ENCODE data around the gene TTC28. TPM values are rescaled to one million over a fixed set of nuclear protein-coding genes. Genes with fewer than 3 reads are reported as not detected.
"Not testable (repeated sequence)": the region's sequence is repeated elsewhere in the genome, so short reads cannot be mapped to it uniquely, and the experiment has no call there.

The TTC28 gene
- total RNA-seq, 2 donors from 2014 or later, result 0.40 to 1.9 TPM

- Mint-ChIP-seq H3K36me3 (ENCODE audit: low read depth) (peaks cover 4% of the 10 kb centered on the region), H3K27ac (no peak overlapping the region), H3K4me1 (no peaks in the 10 kb centered on the region), H3K4me3 (no peak overlapping the region), H3K27me3 (peaks cover 27% of the 10 kb centered on the region)
- H3K9me3 ChIP-seq (ENCODE audit: control insufficient read depth, low read length, poor library complexity, severe bottlenecking), result no peaks in the 10 kb centered on the region
- no peak for ATAC-seq
- no peak for DNase-seq
Measured at GRCh38 chr22:28557184-28557583, 122.5 kb downstream of the TTC28 start.

DNA sequence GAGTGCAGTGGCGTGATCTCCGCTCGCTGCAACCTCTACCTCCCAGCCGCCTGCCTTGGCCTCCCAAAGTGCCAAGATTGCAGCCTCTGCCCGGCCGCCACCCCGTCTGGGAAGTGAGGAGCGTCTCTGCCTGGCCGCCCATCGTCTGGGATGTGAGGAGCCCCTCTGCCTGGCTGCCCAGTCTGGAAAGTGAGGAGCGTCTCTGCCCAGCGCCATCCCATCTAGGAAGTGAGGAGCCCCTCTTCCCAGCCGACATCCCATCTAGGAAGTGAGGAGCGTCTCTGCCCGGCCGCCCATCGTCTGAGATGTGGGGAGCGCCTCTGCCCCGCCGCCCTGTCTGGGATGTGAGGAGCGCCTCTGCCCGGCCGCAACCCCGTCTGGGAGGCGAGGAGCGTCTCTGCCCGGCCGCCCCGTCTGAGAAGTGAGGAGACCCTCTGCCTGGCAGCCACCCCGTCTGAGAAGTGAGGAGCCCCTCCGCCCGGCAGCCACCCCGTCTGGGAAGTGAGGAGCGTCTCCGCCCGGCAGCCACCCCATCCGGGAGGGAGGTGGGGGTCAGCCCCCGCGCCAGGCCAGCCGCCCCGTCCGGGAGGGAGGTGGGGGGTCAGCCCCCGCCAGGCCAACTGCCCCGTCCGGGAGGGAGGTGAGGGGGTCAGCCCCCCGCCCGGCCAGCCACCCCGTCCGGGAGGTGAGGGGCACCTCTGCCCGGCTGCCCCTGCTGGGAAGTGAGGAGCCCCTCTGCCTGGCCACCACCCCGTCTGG is 126.4 kb downstream of the TTC28 start:
- not testable (repeated sequence) for ATAC-seq; H3K4me3 Mint-ChIP-seq; H3K36me3 Mint-ChIP-seq (ENCODE audit: low read depth); H3K27ac Mint-ChIP-seq; DNase-seq; H3K9me3 ChIP-seq (ENCODE audit: control insufficient read depth, low read length, poor library complexity, severe bottlenecking); H3K4me1 Mint-ChIP-seq
- peaks cover 29% of the 10 kb centered on the region for H3K27me3 Mint-ChIP-seq

- Mint-ChIP-seq H3K4me1 (no peaks in the 10 kb centered on the region), H3K27me3 (peaks cover 30% of the 10 kb centered on the region), H3K36me3 (ENCODE audit: low read depth) (no peaks in the 10 kb centered on the region), H3K27ac (no peak overlapping the region), H3K4me3 (no peak overlapping the region)
- DNase-seq (no peak), ATAC-seq (no peak)
- no peaks in the 10 kb centered on the region for H3K9me3 ChIP-seq (ENCODE audit: control insufficient read depth, low read length, poor library complexity, severe bottlenecking)
Measured at GRCh38 chr22:28548406-28548805, 131.2 kb downstream of the TTC28 start.

DNA sequence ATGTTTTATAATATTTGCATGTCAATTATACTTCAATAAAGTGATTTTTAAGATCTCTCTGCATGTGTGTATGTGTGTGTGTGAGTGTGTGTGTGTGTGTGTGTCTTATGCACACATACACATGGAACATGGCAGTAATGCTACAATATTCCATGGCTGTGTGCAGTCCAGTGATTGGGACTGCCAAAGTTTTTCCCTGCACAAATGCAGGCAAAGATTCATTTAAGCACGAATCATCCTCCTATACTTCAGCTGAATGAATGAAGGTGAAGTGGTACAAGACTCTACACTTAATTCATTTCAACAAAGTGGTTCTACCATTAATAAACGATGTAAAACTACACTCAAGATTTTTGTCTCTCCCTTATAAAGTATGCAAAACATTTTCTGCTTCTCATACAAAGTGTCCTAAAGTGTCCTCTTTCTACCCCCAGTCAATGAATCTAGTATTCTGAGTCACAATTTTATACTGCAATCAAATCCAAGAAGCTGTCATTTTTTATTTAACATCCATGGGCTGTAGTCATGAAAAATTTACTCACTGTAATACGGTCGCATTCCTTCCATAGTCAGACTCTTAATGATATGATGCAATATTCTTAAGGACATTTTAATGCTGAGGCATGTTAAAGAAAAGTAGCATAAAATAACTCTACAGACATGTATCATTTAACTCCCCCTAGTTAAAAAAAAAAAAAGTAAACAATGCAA is 132.4 kb downstream of the TTC28 start:
- DNase-seq (no peak), ATAC-seq (no peak)
- Mint-ChIP-seq H3K36me3 (ENCODE audit: low read depth) (no peaks in the 10 kb centered on the region), H3K27ac (no peak overlapping the region), H3K4me3 (no peak overlapping the region), H3K4me1 (no peaks in the 10 kb centered on the region), H3K27me3 (peaks cover 30% of the 10 kb centered on the region)
- H3K9me3 ChIP-seq (ENCODE audit: control insufficient read depth, low read length, poor library complexity, severe bottlenecking), result no peaks in the 10 kb centered on the region

- no peak for ATAC-seq
- peaks cover 17% of the 10 kb centered on the region for H3K27me3 Mint-ChIP-seq
Measured at GRCh38 chr22:28544431-28544868, 135.2 kb downstream of the TTC28 start.

GRCh38 chr22:28542980-28543621 is 136.5 kb downstream of the TTC28 start:
- Mint-ChIP-seq H3K36me3 (ENCODE audit: low read depth) (no peaks in the 10 kb centered on the region), H3K4me3 (no peak overlapping the region), H3K27me3 (peaks cover 14% of the 10 kb centered on the region), H3K27ac (no peak overlapping the region), H3K4me1 (no peaks in the 10 kb centered on the region)
- DNase-seq, result no peak
- H3K9me3 ChIP-seq (ENCODE audit: control insufficient read depth, low read length, poor library complexity, severe bottlenecking), result no peaks in the 10 kb centered on the region
- no peak for ATAC-seq

More at GRCh38 chr22:28544431-28544868, 135.2 kb downstream of the TTC28 start:
- Mint-ChIP-seq H3K4me1 (no peaks in the 10 kb centered on the region), H3K27ac (no peak overlapping the region), H3K4me3 (no peak overlapping the region), H3K36me3 (ENCODE audit: low read depth) (no peaks in the 10 kb centered on the region)
- no peaks in the 10 kb centered on the region for H3K9me3 ChIP-seq (ENCODE audit: control insufficient read depth, low read length, poor library complexity, severe bottlenecking)
- no peak for DNase-seq

GRCh38 chr22:28541137-28541536 is 138.5 kb downstream of the TTC28 start:
- Mint-ChIP-seq H3K4me1 (no peaks in the 10 kb centered on the region), H3K27me3 (peaks cover 8% of the 10 kb centered on the region), H3K4me3 (no peak overlapping the region), H3K36me3 (ENCODE audit: low read depth) (no peaks in the 10 kb centered on the region), H3K27ac (no peak overlapping the region)
- DNase-seq (no peak), ATAC-seq (no peak)
- H3K9me3 ChIP-seq (ENCODE audit: control insufficient read depth, low read length, poor library complexity, severe bottlenecking), result no peaks in the 10 kb centered on the region

DNA sequence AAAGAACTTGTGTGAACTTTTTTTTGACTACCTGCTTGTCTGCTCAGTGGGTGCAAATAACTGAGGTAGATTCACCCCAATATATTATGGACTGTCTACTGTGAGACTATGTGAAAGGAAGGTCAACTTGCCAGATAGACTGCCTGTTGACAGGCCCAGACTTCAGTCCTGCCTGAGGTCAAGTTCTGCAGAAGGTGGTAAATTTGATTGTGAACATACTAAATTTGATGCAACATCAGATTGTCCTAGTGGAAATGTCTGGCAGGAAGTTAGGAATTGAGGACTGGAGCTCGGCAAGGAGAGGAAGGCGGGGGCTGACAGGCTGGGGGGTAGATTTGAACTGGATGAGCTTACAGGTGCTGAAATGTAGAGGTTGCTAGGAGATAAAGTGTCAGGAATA is 140.7 kb downstream of the TTC28 start:
- no peak overlapping the region for H3K4me3 Mint-ChIP-seq
- H3K4me1 Mint-ChIP-seq, result no peaks in the 10 kb centered on the region
- DNase-seq (no peak), ATAC-seq (no peak)
- H3K27ac Mint-ChIP-seq, result no peak overlapping the region
- peaks cover 8% of the 10 kb centered on the region for H3K27me3 Mint-ChIP-seq
- no peaks in the 10 kb centered on the region for H3K9me3 ChIP-seq (ENCODE audit: control insufficient read depth, low read length, poor library complexity, severe bottlenecking)
- H3K36me3 Mint-ChIP-seq (ENCODE audit: low read depth), result no peaks in the 10 kb centered on the region

DNA sequence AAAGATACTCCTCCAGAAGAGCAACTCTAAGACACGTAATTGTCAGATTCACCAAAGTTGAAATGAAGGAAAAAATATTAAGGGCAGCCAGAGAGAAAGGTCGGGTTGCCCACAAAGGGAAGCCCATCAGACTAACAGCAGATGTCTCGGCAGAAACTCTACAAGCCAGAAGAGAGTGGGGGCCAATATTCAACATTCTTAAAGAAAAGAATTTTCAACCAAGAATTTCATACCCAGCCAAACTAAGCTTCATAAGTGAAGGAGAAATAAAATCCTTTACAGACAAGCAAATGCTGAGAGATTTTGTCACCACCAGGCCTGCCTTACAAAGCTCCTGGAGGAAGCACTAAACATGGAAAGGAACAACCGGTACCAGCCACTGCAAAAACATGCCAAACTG is 149.1 kb downstream of the TTC28 start:
- H3K4me1 Mint-ChIP-seq; H3K4me3 Mint-ChIP-seq; H3K9me3 ChIP-seq (ENCODE audit: control insufficient read depth, low read length, poor library complexity, severe bottlenecking); ATAC-seq; H3K36me3 Mint-ChIP-seq (ENCODE audit: low read depth); H3K27me3 Mint-ChIP-seq; H3K27ac Mint-ChIP-seq; DNase-seq: not testable (repeated sequence)

DNA sequence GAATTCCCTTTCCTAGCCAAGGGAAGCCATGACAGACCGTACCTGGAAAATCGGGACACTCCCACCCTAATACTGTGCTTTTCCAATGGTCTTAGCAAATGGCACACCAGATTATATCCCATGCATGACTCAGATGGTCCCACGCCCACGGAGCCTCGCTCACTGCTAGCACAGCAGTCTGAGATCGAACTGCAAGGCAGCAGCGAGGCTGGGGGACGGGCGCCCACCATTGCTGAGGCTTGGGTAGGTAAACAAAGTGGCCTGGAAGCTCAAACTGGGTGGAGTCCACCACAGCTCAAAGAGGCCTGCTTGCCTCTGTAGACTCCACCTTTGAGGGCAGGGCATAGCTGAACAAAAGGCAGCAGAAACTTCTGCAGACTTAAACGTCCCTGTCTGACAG is 150.5 kb downstream of the TTC28 start:
- H3K27me3 Mint-ChIP-seq; H3K36me3 Mint-ChIP-seq (ENCODE audit: low read depth); H3K27ac Mint-ChIP-seq; H3K9me3 ChIP-seq (ENCODE audit: control insufficient read depth, low read length, poor library complexity, severe bottlenecking); H3K4me1 Mint-ChIP-seq; H3K4me3 Mint-ChIP-seq; DNase-seq; ATAC-seq: not testable (repeated sequence)

DNA sequence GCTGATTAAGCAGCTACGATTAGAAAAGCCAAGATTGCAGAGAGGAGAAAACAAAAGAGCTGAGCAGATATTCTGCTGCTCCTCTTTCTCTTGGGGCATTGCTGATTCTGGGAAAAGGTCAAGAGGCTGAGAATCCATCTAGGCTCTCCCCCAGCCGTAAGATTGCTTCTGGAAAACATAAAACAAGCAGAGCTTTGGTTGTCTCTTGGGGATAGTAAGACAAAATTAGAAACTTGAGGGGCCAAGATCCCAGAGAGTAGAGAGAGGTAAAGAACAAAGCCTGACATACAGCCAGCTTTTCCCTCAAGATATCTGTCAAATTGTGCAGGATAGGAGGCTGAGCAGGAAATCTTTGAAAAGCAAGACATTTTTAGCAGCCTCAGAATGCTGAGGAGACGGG is 158.2 kb downstream of the TTC28 start:
- DNase-seq, result no peak
- no peak for ATAC-seq
- H3K36me3 Mint-ChIP-seq (ENCODE audit: low read depth), result no peaks in the 10 kb centered on the region
- no peak overlapping the region for H3K27ac Mint-ChIP-seq
- H3K4me1 Mint-ChIP-seq, result no peaks in the 10 kb centered on the region
- H3K27me3 Mint-ChIP-seq, result peaks cover 52% of the 10 kb centered on the region
- no peak overlapping the region for H3K4me3 Mint-ChIP-seq
- H3K9me3 ChIP-seq (ENCODE audit: control insufficient read depth, low read length, poor library complexity, severe bottlenecking), result no peaks in the 10 kb centered on the region

GRCh38 chr22:28514321-28514821 is 165.3 kb downstream of the TTC28 start:
- ATAC-seq, result no peak
- no peaks in the 10 kb centered on the region for H3K36me3 Mint-ChIP-seq (ENCODE audit: low read depth)
- peaks cover 12% of the 10 kb centered on the region for H3K27me3 Mint-ChIP-seq
- no peak overlapping the region for H3K4me3 Mint-ChIP-seq
- DNase-seq, result no peak
- no peaks in the 10 kb centered on the region for H3K4me1 Mint-ChIP-seq
- no peaks in the 10 kb centered on the region for H3K9me3 ChIP-seq (ENCODE audit: control insufficient read depth, low read length, poor library complexity, severe bottlenecking)
- H3K27ac Mint-ChIP-seq, result no peak overlapping the region

DNA sequence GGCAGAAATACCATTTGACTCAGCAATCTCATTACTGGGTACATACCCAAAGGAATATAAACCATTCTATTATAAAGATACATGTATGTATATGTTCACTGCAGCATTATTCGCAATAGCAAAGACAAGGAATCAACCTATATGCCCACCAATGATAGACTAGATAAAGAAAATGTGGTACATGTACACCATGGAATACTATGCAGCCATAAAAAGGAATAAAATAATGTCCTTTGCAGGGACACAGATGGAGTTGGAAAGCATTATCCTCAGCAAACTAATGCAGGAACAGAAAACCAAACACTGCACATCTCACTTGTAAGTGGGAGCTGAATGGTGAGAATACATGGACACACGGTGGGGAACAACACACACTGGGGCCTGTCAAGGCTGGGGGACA is 167.3 kb downstream of the TTC28 start:
- H3K27me3 Mint-ChIP-seq; H3K9me3 ChIP-seq (ENCODE audit: control insufficient read depth, low read length, poor library complexity, severe bottlenecking); H3K27ac Mint-ChIP-seq; H3K36me3 Mint-ChIP-seq (ENCODE audit: low read depth); H3K4me3 Mint-ChIP-seq; H3K4me1 Mint-ChIP-seq; ATAC-seq; DNase-seq: not testable (repeated sequence)
